ENCODE measurements around the gene TNFRSF18. TPM values are rescaled to one million over a fixed set of nuclear protein-coding genes. Genes with fewer than 3 reads are reported as not detected.

TNFRSF18 gene
- total and polyA plus RNA-seq, 2 experiments from 2014 or later = 1.3 TPM; not detected in 1

DNA sequence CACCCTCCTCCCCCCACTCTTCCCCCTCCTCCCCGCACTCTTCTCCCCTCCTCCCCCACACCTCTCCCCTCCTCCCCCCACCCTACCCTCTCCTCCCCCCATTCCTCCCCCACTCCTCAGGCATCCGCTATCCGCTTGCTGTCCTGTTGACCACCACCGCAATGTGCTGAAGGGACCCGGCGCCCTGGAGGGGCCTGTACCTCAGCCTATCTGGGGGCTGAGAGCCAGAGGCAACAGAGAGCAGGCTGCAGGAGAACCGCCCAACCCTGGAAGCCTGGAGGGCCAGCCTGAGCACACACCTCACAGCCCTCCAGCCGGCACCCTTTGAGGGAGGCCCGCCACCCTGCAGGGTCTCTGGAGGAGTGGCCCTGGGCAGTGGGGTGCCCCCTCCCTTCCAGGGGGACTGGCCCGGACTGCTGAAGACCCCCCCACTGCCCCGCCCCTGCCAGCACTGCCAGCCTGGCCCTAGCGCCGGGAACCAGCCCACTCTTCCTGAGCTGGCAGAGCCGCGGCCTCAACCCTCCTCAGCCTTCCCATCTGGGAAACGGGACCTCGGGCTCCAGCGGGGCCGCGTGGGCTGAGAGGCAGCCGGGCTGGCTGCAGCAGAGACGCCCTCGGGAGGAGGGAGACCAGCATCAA, 38.9 kb upstream of the TNFRSF18 start:
- peaks cover 24% of the 10 kb centered on the region for H3K27me3 ChIP-seq
- WGBS (ENCODE audit: low lambda C conversion rate, missing lambda C conversion rate) = 90% methylated on average over 14 of the region's 23 CpGs

DNA sequence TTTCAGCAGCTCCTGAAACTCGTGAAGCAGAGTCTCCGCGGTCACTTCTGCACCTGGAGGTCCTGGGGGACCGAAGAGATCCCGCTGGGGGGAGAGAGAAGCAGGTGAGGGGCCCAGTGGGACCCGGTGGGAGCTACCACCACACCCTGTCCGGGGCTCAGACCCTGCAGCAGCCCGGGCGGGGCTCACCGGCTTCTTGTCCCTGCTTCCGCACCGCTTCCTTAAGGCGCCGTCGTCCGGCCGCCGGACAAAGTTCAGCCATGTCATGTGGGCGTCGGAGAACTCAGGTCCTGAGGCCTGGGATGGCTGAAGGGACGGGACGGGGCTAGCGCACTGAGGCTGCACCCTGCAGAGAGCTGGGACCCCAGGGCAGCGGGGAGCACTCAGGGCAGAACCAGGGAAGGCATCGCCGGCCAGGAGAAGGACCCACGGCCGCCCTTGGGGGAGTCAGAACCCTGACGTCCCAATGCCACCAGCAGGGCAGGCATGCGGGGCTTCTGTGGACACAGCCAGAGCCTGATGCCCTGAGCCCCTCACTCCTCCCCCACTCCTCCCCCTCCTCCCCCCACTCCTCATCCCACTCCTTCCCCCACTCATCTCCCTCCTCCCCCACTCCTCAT, 37.9 kb upstream of the TNFRSF18 start:
- Histone ChIP-seq H2AFZ (no peak overlapping the region), H3K9me2 (replicated peaks; ENCODE audit: insufficient read depth) (no peaks in the 10 kb centered on the region), H4K20me1 (ENCODE audit: insufficient read depth, poor library complexity, severe bottlenecking) (no peaks in the 10 kb centered on the region), H3K27ac (no peak overlapping the region), H3K79me2 (no peaks in the 10 kb centered on the region), H3K9me3 (ENCODE audit: low read depth) (no peaks in the 10 kb centered on the region), H3K4me2 (peak overlapping the region; percentile 65), H3K4me3 (no peak overlapping the region), H3K36me3 (replicated peaks; ENCODE audit: insufficient read depth, low read depth) (no peaks in the 10 kb centered on the region), H3K27me3 (peaks cover 24% of the 10 kb centered on the region), H3K4me1 (ENCODE audit: insufficient read depth) (peaks cover 3% of the 10 kb centered on the region)
- TF ChIP-seq EZH2 (IDR thresholded peaks at IDR 0.05; ENCODE audit: borderline replicate concordance) (no peak), EZH2phosphoT487 (IDR thresholded peaks at IDR 0.05; ENCODE audit: low read depth, severe bottlenecking, unreplicated experiment) (no peak)
- TF ChIP-seq, protein P1, sequence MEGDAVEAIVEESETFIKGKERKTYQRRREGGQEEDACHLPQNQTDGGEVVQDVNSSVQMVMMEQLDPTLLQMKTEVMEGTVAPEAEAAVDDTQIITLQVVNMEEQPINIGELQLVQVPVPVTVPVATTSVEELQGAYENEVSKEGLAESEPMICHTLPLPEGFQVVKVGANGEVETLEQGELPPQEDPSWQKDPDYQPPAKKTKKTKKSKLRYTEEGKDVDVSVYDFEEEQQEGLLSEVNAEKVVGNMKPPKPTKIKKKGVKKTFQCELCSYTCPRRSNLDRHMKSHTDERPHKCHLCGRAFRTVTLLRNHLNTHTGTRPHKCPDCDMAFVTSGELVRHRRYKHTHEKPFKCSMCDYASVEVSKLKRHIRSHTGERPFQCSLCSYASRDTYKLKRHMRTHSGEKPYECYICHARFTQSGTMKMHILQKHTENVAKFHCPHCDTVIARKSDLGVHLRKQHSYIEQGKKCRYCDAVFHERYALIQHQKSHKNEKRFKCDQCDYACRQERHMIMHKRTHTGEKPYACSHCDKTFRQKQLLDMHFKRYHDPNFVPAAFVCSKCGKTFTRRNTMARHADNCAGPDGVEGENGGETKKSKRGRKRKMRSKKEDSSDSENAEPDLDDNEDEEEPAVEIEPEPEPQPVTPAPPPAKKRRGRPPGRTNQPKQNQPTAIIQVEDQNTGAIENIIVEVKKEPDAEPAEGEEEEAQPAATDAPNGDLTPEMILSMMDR (IDR thresholded peaks at IDR 0.05; ENCODE audit: poor library complexity) = no peak
- WGBS (ENCODE audit: low lambda C conversion rate, missing lambda C conversion rate) = 79% methylated on average over 26 of the region's 30 CpGs
- peak; percentile 73 for DNase-seq (ENCODE audit: low spot score)

More for the DNA sequence above, 38.9 kb upstream of the TNFRSF18 start:
- Histone ChIP-seq H3K4me2 (no peak overlapping the region), H4K20me1 (ENCODE audit: insufficient read depth, poor library complexity, severe bottlenecking) (no peaks in the 10 kb centered on the region), H3K36me3 (replicated peaks; ENCODE audit: insufficient read depth, low read depth) (no peaks in the 10 kb centered on the region), H3K27ac (no peak overlapping the region), H3K9me3 (ENCODE audit: low read depth) (no peaks in the 10 kb centered on the region), H3K4me3 (no peak overlapping the region), H2AFZ (no peak overlapping the region), H3K9me2 (replicated peaks; ENCODE audit: insufficient read depth) (no peaks in the 10 kb centered on the region), H3K4me1 (ENCODE audit: insufficient read depth) (peaks cover 3% of the 10 kb centered on the region), H3K79me2 (no peaks in the 10 kb centered on the region)
- TF ChIP-seq EZH2 (IDR thresholded peaks at IDR 0.05; ENCODE audit: borderline replicate concordance) = no peak
- TF ChIP-seq, protein P1 (IDR thresholded peaks at IDR 0.05; ENCODE audit: poor library complexity) = no peak
- no peak for TF ChIP-seq EZH2phosphoT487 (IDR thresholded peaks at IDR 0.05; ENCODE audit: low read depth, severe bottlenecking, unreplicated experiment)
- no peak for DNase-seq (ENCODE audit: low spot score)

DNA sequence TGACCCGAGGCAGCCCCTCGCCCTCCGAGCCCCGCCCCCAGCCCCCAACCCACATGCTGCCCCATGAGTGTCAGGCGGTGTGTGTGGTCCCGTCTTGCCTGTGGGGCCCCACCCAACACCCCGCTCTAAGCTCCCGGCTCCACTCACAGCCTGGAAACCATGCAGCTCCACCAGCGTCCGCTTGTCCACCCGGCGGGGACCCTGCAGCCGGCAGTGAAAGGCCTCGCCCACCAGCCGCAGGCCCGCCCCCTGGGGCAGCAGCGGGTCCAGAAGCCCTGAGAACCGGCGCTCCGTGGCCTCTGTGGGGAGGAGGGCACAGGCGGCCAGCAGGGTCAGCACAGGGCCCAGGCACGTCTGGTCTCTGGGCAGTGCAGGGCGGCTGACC, 37.4 kb upstream of the TNFRSF18 start:
- Histone ChIP-seq H3K27me3 (peaks cover 24% of the 10 kb centered on the region), H2AFZ (no peak overlapping the region), H3K4me1 (ENCODE audit: insufficient read depth) (peaks cover 3% of the 10 kb centered on the region), H4K20me1 (ENCODE audit: insufficient read depth, poor library complexity, severe bottlenecking) (no peaks in the 10 kb centered on the region), H3K4me2 (peak overlapping the region; percentile 65), H3K9me2 (replicated peaks; ENCODE audit: insufficient read depth) (no peaks in the 10 kb centered on the region), H3K27ac (no peak overlapping the region), H3K4me3 (no peak overlapping the region), H3K36me3 (replicated peaks; ENCODE audit: insufficient read depth, low read depth) (no peaks in the 10 kb centered on the region), H3K9me3 (ENCODE audit: low read depth) (no peaks in the 10 kb centered on the region), H3K79me2 (no peaks in the 10 kb centered on the region)
- DNase-seq (ENCODE audit: low spot score) = no peak
- WGBS (ENCODE audit: low lambda C conversion rate, missing lambda C conversion rate) = 63% methylated on average over 23 of the region's 23 CpGs
- TF ChIP-seq EZH2 (IDR thresholded peaks at IDR 0.05; ENCODE audit: borderline replicate concordance) (no peak), EZH2phosphoT487 (IDR thresholded peaks at IDR 0.05; ENCODE audit: low read depth, severe bottlenecking, unreplicated experiment) (no peak)
- TF ChIP-seq, protein P1 (IDR thresholded peaks at IDR 0.05; ENCODE audit: poor library complexity) = no peak

Measured in hepatocyte (in vitro differentiated cells).